Activated CD4-positive, alpha-beta T cell treated with anti-CD3 and anti-CD28 coated beads, Interleukin-2, amount 50 U/mL, for 24 hours (primary cell): ENCODE data around the gene FASN.
A peak's percentile ranks its signal among the peaks of the same experiment; 100 is the strongest.

Experiments used
- DNase-seq, 2 donors: peaks; one replicate each; pipeline ENCODE4 v3.0.0-alpha.2; 2020; ENCODE audit warnings: low read depth in 1 of 2, low spot score in 1 of 2

Gene FASN

DNA sequence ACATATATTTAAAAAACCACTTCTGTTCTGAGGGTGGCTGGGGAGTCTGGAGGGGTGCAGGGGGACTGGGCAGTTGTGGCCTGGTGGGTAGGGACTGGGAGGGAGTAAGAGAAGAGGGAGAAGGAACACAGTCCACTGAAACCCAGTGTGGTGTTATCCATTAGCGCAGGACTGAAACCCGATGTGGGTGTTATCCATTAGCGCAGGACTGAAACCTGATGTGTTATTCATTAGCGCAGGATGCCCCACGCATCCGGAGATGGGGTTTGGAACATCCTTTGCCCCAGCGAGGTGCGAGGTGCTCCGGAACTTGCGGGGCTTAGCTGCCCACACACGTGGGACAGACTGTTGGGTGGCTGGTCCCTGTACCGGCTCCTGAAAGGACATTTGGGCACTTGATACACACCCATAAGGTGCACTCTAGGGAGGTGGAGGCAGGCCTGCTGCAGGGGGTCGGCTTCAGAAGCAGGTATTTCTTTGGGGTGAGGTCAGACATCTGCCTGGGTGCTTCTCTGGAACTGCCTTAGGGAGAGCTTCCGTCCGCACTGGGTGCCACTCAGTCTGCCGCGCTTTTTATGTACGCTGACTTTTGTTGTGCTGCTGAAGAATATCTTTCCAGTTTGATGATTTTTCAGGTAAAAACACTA lies 20.3 kb upstream of the FASN start:
- no peak for DNase-seq

DNA sequence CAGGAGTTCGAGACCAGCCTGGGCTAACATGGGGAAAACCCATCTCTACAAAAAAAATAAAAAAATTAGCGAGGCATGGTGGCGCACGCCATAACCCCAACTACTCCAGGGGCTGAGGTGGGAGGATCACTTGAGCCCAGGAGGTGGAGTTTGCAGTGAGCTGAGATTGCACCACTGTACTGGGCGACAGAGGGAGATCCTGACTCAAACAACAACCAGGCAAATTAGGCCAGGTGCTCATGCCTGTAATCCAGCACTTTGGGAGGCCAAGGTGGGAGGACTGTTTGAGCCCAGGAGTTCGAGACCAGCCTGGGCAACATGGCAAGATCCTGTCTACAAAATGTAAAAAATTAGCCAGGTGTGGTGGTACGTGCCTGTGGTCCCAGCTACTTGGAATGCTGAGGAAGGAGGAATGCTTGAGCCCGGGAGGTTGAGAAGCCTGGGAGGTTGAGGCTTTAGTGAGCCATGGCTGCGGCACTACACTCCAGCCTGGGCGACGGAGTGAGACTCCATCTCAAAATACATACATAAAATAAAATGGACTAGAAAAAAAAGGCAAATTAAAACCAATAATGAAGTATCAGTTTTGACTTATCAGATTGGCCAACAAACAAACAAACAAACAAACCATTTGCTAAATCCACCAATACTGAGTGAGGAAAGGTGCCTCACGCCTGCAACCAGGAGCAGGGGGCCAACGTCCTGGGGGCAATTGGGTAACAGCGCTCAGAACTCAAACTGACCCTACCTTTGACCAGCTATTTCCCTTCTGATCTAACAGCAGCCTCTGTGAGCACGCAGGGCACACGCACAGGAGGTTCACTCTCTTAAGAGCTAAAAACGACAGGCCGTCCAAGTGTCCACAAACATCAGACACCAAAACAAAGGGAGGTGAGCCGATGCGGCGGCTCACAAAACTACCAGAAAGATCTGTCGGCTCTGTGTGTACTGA lies 19.4 kb upstream of the FASN start:
- DNase-seq: no peak

DNA sequence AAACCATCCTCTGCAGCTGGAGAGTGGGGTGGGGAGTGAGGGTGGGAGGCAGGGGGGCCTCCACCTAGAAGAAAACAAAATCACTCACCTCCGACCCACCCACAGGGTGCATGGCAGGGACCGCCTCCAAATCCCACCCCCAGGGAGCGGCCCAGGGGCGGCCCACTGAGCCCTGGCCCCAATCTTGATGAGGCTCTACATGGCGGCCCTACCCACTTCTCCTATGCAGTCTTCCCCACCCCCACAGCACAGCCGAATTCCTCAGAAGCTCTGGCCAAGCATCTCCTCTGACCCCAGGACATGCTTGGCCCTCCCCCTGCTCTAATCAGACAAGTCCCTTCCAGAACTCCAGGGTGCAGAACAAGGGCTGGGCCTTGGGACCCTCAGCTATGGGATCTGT lies 18.2 kb upstream of the FASN start:
- no peak for DNase-seq

DNA sequence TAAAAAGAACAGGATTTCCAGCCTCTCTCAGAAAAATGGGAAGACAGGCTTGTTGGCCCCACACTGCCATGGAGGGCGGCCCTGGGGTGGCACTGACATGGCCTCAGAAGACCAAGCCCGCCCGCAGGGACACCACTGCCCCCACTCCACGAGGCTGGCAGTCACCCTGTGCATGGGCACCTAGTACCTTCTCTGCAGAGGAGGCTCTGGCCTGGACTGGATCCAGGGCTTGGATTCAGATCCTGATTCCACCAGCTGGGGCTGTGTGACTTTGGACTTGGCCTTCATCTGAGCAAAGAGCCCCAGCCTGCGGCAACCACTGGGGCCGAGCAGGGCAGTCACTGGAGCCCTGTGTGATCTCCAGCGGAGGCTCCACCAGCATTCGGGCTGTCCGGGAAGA lies 16.8 kb upstream of the FASN start:
- no peak for DNase-seq

DNA sequence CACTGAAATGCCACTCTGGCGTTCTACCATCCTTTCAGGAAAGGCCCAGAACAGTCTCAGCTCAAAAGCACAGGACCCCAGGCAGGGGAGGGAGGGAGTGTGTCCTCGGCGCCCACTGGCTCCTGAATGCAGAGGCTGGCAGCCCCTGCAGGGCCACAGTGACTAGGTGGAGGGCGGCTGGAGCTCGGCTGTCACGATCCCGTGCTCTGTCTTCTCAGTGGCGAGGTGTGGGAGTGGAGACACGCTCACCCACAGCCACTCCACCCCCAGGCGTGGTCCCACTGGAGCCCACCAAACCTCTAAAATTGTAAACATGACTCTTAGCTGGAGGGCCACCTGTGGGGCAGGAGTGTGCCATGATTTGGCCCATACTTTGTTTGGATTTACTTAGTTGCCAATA lies 16.4 kb upstream of the FASN start:
- DNase-seq: no peak

DNA sequence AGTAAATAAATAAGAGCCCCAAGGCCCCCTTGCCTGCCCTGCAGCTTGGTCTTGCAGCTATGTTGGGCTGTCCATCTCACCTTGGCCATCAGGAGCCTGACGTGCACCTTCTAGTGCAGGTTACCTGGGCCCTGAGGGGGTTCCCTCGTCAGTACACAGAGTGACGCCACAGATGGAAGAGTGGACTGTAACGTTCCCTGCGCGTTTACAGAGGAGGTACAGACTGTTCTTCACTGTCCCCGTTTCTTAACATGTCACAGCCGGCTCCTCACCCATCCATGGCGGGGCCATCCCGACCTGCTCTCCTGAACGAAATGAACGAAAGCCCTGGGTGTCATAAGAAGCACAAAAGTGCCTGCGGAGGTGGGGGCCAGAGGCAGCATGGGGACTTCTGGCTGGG lies 15.9 kb upstream of the FASN start:
- no peak for DNase-seq

DNA sequence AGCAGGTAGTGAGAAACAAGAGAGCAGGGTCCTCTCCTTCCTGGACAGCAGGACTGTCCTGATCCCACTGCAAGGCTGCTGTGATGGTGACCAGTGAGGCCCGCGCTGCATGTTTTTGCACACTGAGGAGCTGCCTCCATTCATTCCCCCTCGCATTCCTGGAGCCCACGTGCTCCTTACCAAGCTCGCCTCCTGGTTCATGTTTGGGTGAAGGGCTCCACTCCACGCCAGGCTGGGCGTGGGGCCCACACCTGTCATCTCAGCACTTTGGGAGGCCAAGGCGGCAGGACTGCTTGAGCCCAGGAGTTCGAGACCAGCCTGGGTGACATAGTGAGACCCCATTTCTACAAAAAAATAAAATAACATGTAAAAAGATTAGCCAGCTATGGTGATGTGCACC lies 15.4 kb upstream of the FASN start:
- no peak for DNase-seq

DNA sequence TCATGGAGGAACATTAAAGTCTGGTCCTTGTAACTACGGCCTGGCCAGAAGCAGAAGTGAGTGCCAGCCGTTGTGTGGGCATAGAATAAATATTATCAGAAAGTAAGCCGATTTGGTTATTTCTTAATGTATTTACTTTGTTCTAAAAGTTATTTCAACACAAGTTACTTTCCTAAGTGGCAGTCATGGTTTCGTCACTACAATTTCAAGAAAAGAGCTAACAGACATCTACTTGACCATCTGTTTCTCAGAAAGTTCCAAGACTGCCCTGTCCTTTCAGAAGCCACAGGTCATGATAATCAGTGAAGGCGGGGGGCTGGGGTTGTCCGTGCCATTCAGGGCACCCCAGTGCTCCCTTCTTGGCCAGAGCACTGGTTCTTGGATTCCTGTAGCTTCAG lies 14.9 kb upstream of the FASN start:
- no peak for DNase-seq

DNA sequence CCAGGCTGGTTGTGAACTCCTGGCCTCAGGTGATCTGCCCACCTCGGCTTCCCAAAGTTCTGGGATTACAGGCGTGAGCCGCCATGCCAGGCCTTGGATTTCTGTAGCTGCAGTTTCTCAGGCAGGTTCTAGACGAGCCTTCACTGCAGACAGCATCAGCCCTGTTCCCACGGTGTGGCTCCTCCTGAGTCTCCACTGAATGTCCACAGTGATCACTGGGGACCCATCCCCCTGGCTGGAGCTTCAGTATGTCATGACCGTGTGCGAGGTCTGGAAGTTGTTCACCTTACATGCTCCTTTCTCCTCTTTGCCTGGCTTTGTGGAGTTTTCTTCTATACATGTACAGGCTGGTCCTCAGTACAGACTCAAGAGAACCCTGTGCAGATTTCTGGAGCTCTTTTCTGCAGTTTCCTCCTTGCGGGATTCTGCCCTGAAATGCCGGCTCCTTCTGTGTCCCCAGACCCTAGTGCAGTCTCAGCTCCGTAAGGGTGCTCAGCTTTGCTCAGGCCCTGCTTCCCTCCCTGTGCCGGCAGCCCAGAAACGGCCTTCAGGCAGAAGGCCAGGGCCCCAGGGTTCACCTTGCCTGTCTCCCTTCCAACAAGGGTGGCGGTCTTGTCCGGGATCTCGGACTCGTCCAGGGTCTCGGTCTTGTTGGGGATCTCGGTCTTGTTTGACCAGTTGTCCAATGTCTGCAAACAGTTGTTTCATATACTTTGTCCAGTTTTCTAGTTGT lies 14.3 kb upstream of the FASN start:
- no peak for DNase-seq

DNA sequence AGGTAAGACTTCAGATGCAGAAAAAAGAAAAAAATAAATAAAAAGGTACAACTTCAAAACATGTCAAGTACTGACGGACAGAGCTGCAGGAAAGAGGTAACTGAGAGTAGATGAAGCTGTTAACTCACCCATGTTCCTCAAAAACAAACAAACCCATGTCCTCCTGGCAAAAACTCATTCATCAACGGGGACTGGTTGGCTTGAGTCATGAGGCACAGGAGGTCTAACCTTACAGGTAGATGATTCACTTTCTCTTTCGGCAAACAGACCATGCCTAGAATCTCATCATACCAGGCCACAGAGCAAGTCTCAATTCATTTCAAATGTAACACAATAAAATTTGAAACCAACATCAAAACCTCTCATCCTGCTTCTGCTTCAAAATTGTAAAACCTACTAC lies 12.3 kb upstream of the FASN start:
- DNase-seq: no peak

DNA sequence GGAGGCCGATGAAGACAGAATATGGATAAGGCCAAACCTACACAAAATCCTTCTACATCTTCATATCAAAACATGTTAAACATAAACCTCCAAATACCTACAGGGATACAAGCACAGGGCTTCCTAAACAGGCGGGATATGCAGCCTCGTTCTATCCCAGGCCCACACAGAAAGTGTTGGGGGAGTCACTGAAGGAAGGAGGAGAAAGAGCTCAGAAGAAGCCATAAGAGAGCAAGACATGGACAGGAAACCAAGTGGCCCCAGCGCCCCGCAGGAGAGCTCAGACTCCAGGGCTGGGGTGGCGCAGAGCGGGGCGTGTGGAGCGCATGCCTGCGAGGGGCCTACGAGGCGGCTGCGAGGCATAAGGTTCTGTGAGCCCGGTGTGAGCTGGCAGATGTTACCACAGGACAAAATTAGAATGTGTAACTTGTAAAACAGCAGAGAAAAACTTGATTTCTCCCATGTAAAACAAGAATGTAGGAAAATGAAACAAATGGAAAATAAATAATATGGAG lies 11.0 kb upstream of the FASN start:
- no peak for DNase-seq

DNA sequence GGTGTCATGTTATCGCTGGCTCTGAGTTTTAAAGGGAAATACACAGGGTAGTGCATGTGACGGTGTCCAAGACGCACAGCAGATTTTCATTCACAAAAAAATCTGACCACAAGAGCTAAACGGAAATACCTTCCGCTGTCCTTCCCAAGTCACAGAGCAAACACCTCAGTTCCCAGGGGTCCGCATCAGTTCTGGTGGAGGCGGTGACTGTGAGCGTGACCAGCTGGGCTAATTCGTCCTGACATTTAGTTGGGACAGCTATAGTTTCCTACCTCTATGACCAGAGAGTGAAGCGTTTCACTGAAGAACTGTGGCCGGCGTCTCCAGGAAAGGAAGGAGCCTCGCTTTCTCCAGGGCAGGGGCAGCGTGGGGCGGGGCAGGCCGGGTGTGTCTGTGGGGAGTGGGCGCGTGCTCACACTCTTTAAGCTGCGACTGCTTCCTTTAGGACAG lies 10.5 kb upstream of the FASN start:
- no peak for DNase-seq

DNA sequence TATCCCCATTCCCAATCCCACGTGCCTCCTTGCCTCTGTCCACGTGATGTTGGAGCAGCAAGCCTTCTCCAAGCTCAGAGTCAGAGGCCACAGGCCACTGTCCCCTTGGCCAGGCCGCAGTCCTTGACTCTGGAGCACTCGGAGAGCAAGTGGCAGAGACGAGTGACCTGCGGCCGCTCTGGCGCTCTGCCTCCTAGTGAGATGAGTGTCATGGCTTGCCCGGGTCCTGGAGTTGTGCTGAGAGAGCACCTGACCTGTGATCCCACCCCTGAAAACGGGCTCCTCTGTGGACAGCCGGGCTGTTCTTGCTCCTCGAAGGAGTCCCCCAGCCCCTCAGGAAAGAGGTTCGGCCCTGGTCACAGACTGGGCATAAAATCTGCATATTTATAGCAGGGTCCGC lies 10.0 kb upstream of the FASN start:
- DNase-seq: no peak

DNA sequence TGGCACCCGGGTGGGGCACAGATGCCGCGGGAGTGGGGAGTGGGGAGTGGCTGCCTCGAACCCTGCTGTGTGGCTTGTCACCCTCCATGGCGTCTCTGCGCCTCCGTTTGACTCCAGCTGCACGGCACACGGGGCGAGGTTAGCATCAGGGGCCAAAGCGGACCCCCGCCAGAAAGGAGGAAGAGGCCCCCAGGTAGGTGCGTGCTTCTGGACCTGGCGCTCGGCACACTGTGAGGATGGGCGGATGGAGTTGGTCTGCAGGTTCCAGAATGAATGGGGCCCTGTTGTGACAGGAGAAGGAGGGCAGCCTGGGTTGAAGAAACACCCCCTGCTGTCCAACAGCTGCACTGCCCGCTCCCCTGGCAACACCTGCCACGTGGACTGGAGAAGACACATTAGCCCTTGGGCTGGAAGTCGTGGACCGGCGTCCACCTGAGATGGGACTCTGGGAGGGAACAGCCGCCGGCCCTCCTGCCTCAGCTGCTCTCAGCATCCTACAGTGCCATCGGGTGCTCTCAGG lies 9.4 kb upstream of the FASN start:
- DNase-seq: no peak

DNA sequence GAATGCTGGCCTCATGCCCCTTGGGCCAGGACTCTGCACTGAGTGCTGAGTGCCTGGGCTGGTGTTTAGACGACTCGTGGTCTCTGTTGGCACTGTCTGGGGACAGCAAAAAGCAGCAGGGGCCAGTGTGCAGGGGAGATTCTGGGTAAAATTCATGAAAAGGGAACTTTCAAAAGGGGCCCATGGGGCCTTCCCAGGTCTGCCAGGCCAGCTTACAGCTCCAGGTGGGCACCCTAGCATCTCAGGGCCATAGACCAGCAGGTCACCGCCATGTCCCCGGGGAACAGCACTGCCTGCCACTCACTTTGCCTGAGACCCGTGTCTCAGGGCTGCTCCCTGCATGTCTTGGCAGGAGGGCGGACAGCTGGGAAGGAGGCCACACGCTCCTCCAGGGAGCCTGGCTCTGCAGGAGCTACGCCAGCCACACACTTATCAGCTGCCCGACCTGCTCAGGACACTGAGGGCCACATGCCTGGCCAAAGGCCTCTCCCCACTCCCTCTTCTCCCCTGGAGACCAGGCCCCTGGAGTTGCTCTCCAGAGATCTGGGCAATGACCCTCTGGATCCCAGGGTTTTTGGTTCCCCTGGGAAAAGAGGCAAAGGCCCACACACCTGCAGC lies 8.8 kb upstream of the FASN start:
- no peak for DNase-seq

DNA sequence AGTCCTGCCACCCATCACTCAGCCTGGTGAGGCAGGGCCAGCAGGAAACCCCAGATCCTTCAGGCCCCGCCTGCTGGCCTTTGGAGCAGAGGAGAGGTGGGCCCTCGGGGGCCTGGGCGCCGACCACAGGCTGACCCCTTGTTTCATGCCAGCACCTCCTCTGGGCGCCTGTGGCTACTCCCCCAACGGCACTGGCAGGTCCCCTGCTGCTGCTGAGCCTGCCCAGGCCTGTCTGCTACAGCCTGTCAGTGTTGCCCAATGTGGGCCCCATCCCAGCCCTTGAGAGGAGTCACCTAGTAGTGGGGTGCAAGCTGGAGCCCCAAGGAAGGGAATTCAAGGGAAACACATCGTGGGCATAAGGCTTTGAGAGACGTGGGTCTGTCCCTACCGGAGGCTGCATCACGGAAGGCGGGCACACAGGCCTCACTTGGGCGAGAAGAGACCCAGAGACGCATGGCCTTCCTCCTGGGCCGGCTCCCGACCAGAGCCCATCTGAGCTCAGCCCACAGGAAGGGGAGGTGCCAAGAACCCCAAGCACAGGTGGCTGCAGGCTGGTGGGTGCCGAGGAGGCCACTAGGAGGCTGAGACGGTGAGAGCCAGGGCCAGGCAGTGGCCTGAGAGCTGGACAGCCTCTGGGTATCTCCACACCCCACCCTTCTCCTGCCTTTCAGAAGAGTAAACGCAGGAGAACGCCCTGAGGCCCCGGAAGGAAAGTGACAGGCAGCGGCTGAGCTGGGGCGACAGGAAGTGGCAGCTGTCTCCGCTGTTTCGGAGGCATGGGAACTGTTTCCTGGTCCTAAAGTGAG lies 8.0 kb upstream of the FASN start:
- DNase-seq: peak; percentile 43 to 49

DNA sequence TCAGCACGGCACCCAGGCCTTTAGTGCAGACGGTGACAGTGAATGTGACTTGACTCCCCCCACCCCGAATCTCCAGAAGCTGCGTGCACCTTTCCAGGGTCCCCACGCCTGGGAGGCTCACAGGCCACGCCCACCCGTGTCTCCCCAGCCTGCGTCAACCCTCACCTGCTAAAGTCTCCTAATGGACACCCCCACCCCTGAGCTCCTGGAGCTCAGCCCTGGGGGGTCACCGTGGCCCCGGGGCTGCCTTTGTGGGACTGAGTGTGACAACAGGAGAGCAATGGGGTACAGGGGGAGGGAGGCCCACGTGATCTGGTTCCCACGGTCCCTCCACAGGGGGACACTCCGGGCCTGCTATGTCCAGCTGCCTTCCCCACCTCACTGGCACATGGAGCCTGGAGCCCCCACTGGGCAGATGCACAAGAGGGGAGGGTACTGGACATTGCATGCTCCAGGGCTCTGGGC lies 7.4 kb upstream of the FASN start:
- no peak for DNase-seq

DNA sequence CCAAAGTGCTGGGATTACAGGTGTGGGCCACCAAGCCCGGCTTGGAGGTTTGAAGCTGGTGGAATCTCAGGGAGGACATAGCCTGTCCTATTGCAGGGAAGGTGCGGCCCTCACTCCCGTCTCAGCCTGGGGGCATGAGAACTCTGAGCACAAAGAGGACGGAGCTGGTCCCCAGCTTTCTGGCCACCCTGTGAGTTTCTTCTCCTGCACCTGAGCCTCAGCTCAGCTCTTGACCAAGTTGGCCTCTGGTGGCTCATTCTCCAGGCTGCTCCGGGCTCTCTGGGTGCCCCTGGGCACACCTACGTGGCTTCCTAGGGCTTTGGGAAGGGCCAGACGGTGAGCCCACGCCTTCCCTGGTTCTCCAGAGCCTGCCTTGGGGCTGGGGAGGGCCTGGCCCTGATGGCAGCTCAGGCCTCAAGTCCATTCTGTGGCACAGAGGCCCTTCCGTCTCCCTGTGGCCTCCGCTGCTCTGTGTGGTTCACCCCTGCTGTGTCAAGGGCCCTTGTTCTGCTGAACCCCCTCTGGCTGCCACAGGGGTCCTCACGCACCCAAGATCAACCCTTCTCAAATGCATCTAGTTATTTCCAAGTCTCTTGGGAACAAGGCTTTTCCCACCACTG lies 6.9 kb upstream of the FASN start:
- no peak for DNase-seq

DNA sequence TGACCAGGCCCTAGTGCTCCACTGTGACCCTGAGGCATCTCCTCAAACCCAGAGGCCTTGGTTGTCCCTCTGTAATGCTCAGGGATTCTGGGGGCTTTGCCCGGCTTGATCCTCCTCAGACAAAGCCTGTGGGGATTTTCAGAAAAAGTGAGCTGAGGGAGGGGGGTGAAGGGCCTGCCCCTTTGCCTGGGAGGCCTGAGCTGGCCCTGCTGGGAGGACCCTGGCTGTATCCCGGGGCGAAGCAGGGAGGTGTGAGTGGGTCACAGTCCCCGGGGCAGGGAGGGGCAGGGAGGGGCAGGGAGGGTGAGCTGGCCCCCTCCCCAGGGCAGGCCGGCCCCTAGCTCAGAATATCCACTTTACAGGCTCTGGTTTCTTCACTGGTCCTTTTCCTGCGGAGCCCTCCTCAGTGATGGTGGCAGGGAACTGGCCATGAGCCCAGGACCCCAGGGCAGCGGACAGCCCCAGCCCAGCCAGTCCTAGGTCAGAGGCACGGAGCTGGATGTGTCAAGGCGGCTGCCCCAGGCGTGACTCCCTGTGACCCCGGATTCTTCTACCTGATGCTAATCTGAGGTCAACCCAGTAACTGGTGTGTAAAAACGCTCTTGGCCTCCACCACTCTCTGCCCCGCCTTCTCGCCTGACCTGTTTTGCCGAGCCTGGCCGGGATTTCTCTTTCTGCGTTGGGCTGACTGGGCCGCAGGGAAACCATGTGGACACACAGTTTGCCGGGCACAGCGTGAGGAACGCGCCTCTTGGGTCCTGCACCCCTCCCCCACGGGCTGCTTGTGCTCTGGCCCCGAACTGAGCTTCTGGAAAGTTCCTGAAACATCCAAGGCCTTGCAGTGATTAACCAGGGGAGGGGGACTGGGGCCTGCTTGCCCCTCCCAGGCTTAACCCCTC lies 5.8 kb upstream of the FASN start:
- no peak for DNase-seq
